Inferior parietal cortex (tissue), 1 donor: ENCODE data around the gene ASPN.

ENCODE experiments used
- DNase-seq: peaks from one replicate; pipeline ENCODE4 v3.0.0-alpha.2; 2016; ENCODE audit errors: extremely low spot score

Gene ASPN

GRCh38 chr9:92476962-92477361 is 5.3 kb downstream of the ASPN start:
- DNase-seq = no peak

- DNase-seq = no peak
Measured at GRCh38 chr9:92474587-92474986, 7.7 kb downstream of the ASPN start.

GRCh38 chr9:92468206-92468605 is 14.1 kb downstream of the ASPN start:
- DNase-seq = no peak

GRCh38 chr9:92467511-92467910 is 14.8 kb downstream of the ASPN start:
- no peak for DNase-seq

GRCh38 chr9:92467041-92467440 is 15.3 kb downstream of the ASPN start:
- DNase-seq = no peak

GRCh38 chr9:92463984-92464383 is 18.3 kb downstream of the ASPN start:
- no peak for DNase-seq

GRCh38 chr9:92463387-92463786 is 18.9 kb downstream of the ASPN start:
- no peak for DNase-seq

- DNase-seq = no peak
Measured at GRCh38 chr9:92457576-92457975, 24.7 kb downstream of the ASPN start.

- DNase-seq = no peak
Measured at GRCh38 chr9:92455217-92455616, 27.1 kb downstream of the ASPN start.

- no peak for DNase-seq
Measured at GRCh38 chr9:92446536-92446935, 35.8 kb downstream of the ASPN start.

GRCh38 chr9:92444841-92445240 is 37.5 kb downstream of the ASPN start:
- no peak for DNase-seq

GRCh38 chr9:92440751-92441046 is 41.6 kb downstream of the ASPN start:
- DNase-seq = no peak

GRCh38 chr9:92439921-92440750 is 42.2 kb downstream of the ASPN start:
- no peak for DNase-seq

GRCh38 chr9:92438900-92439526 is 43.3 kb downstream of the ASPN start:
- no peak for DNase-seq

- DNase-seq = no peak
Measured at GRCh38 chr9:92435263-92435662, 47.0 kb downstream of the ASPN start.

- no peak for DNase-seq
Measured at GRCh38 chr9:92432972-92433548, 49.2 kb downstream of the ASPN start.

GRCh38 chr9:92432350-92432749 is 50.0 kb downstream of the ASPN start:
- DNase-seq = no peak

- no peak for DNase-seq
Measured at GRCh38 chr9:92429836-92430235, 52.5 kb downstream of the ASPN start.

GRCh38 chr9:92426501-92427145 is 55.7 kb downstream of the ASPN start:
- DNase-seq = no peak

- DNase-seq = no peak
Measured at GRCh38 chr9:92425474-92425873, 56.8 kb downstream of the ASPN start.

GRCh38 chr9:92424340-92424739 is 58.0 kb downstream of the ASPN start, which contains the start of gene OMD:
TSS of gene OMD (minus strand) at chr9:92424471. CDS start at chr9:92417558, 6,913 bp downstream.
- no peak for DNase-seq

GRCh38 chr9:92423612-92424011 is 58.7 kb downstream of the ASPN start:
- no peak for DNase-seq
